Spleen (tissue), 11 donors: ENCODE results near the gene MICAL2. TPM values are rescaled to one million over a fixed set of nuclear protein-coding genes. Genes with fewer than 3 reads are reported as not detected.

Source experiments
- DNase-seq: peaks from one replicate; pipeline ENCODE4 v3.0.0-alpha.2; 2020
- H3K27ac ChIP-seq, 8 donors: fragments of 200-600 bp; sonication (generic) in 7 of 8; 1 replicate in 4 of 8; 2 replicates in 4 of 8; pipeline versions ENCODE4 v1.5.0 to v1.8.0; 2016 to 2021; ENCODE audit warnings: inconsistent platforms in 4 of 8, mild to moderate bottlenecking in 4 of 8, moderate library complexity in 1 of 8
- H3K27me3 ChIP-seq, 7 donors: fragments of 200-600 bp; sonication (generic) in 6 of 7; replicated peaks in 1 of 7; 1 replicate in 4 of 7; 2 replicates in 3 of 7; pipeline versions ENCODE4 v1.5.0 to v1.8.0; 2016 to 2021; ENCODE audit warnings: inconsistent platforms in 3 of 7, mild to moderate bottlenecking in 1 of 7
- H3K36me3 ChIP-seq, 6 donors: fragments of 200-600 bp; sonication (generic) in 5 of 6; 1 replicate in 4 of 6; 2 replicates in 2 of 6; pipeline versions ENCODE4 v1.5.0 to v1.8.0; 2016 to 2021; ENCODE audit warnings: inconsistent platforms in 2 of 6
- H3K4me1 ChIP-seq, 6 donors: fragments of 200-600 bp; sonication (generic) in 5 of 6; 1 replicate in 3 of 6; 2 replicates in 3 of 6; pipeline versions ENCODE4 v1.5.0 to v1.8.0; 2016 to 2021; ENCODE audit warnings: inconsistent platforms in 3 of 6
- H3K4me3 ChIP-seq, 8 donors: fragments of 200-600 bp; sonication (generic) in 7 of 8; 1 replicate in 4 of 8; 2 replicates in 4 of 8; pipeline versions ENCODE4 v1.5.0 to v1.8.0; 2016 to 2021; ENCODE audit warnings: inconsistent platforms in 4 of 8, mild to moderate bottlenecking in 4 of 8, moderate library complexity in 2 of 8
- H3K9me3 ChIP-seq, 8 donors: fragments of 200-600 bp; sonication (generic) in 7 of 8; 1 replicate in 4 of 8; 2 replicates in 4 of 8; pipeline versions ENCODE4 v1.5.0 to v1.8.0; 2016 to 2021; ENCODE audit warnings: inconsistent platforms in 4 of 8
- CTCF ChIP-seq, 11 experiments: fragments of 200-600 bp in 7 of 11; fragments of 450-650 bp in 4 of 11; sonication (generic) in 4 of 11; IDR thresholded peaks in 8 of 11; conservative IDR thresholded peaks in 3 of 11; 1 replicate in 7 of 11; 2 replicates in 4 of 11; pipeline versions ENCODE4 v1.4.0 to v1.8.0; 2016 to 2021; ENCODE audit warnings: antibody characterized with exemption in 11 of 11, inconsistent platforms in 4 of 11, mild to moderate bottlenecking in 1 of 11
- POLR2A ChIP-seq, 3 donors: fragments of 450-650 bp; IDR thresholded peaks; one replicate each; pipeline ENCODE4 v1.5.1; 2017; ENCODE audit warnings: antibody characterized with exemption in 3 of 3, mild to moderate bottlenecking in 1 of 3
- POLR2AphosphoS5 ChIP-seq, 3 donors: sonication (generic); formaldehyde crosslinking; IDR thresholded peaks; one replicate each; pipeline ENCODE4 v1.5.1; 2017; ENCODE audit warnings: antibody characterized with exemption in 3 of 3
- WGBS, 5 donors: extraction: QIAGEN DNeasy Blood & Tissue Kit in 3 of 5; methylation state at CpG; one replicate each; pipeline versions ENCODE4 v1.1.5 to v1.1.7; 2013 to 2018; 5-methylcytosine and 5-hydroxymethylcytosine counted together
- intact Hi-C: fragments of 100-400 bp; cut with DNase I; formaldehyde crosslinking; loops from one replicate; pipeline ENCODE4 v1.15.0; 2023; ENCODE audit warnings: low total_unique reads
- polyA plus RNA-seq, 3 donors: library from polyadenylated mRNA; stranded (reverse); fragments of 200-250 nt; gene quantifications; one replicate each; pipeline ENCODE4 v1.2.1, GENCODE V29; 2013
- total RNA-seq, 7 donors: library from RNA; depleted of rRNA in 3 of 7; stranded (reverse); fragments of >200 nt in 3 of 7; fragmentation: NEBNext Ultra II Directional in 4 of 7; extraction: Animal tissue kit (Norgen Biotek cat#: 25700) in 4 of 7; gene quantifications; one replicate each; pipeline versions ENCODE4 v1.1.0 to v1.2.1, GENCODE V29; 2016 to 2021
- donor health status: healthy with polysubstance abuse.
- donor health status: DM: no; HTN: no; CAD: no; lungs with moderate emphysema.
- donor health status: DM: no; HTN: no; CAD: no.
- donor health status: Bipolar disorder and iron deficiency.
- donor health status: healthy.
- donor health status: DM: no; HTN: no; CAD: no.
- donor health status: DM: yes; HTN: yes; CAD: no.

Gene MICAL2
- total and polyA plus RNA-seq, 10 donors: 1.9 to 50.8 (median 32.3) TPM

GRCh38 chr11:12188548-12189317 is 78.3 kb downstream of the MICAL2 start:
- H3K27ac ChIP-seq: no peak overlapping the region

DNA sequence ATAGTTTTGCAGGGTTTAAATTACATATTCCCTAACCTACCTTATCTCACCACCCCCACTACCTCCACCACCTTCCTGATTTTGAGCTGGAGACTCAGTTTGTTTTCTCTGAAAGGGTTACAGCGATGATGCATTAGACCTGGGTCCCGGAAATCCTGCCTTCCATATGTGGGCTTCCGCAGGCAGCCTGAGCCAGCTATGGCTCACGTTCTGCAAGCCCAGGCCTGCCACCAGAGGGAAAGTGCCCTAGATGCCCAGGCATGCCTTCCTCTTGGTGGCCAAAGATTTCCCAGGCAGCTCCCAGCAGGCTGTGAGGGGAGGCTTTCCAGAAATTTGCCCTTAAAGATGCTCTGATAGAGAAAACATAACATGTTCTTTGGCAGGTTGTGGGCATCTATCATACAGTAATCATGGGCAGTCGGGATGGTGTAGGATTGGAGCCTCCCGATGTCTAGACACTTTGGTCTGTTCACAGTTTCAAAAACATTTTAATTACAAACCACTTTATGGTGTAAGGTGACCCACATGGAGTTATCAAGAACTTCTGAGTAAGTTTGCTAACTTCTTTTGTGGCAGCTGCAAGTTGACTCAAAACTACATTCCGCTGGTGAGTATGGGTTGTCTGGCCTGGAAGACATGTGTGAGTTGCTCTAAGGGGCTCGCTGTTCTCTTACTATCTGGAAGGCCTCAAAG is 79.3 kb downstream of the MICAL2 start:
- Histone ChIP-seq H3K36me3 (no peaks in the 10 kb centered on the region), H3K27ac (no peak overlapping the region), H3K9me3 (no peaks in the 10 kb centered on the region), H3K27me3 (no peaks in the 10 kb centered on the region), H3K4me3 (no peak overlapping the region), H3K4me1 (peaks cover 0 to 17% (median 3%) of the 10 kb centered on the region in 6 donors)
- no peak for DNase-seq
- TF ChIP-seq CTCF (IDR thresholded peaks at IDR 0.05 in 8 of 11, conservative IDR thresholded peaks at IDR 0.05 in 3 of 11): no peak
- no peak for TF ChIP-seq POLR2AphosphoS5 (IDR thresholded peaks at IDR 0.05)
- TF ChIP-seq POLR2A (IDR thresholded peaks at IDR 0.05): no peak
- intact Hi-C loops: no loop called here
- 71 to 90% (median 79%) methylated on average over 8 of the region's 8 CpGs for WGBS, 5 donors

More at GRCh38 chr11:12188548-12189317, 78.3 kb downstream of the MICAL2 start:
- Histone ChIP-seq H3K27me3 (no peaks in the 10 kb centered on the region), H3K4me1 (peaks cover 0 to 17% (median 3%) of the 10 kb centered on the region in 6 donors), H3K36me3 (no peaks in the 10 kb centered on the region), H3K9me3 (no peaks in the 10 kb centered on the region), H3K4me3 (no peak overlapping the region)
- no peak for TF ChIP-seq POLR2A (IDR thresholded peaks at IDR 0.05)
- intact Hi-C loops: no loop called here
- DNase-seq: no peak
- WGBS, 5 donors: 79 to 87% (median 82%) methylated on average over 3 of the region's 3 CpGs

GRCh38 chr11:12190511-12190910 is 80.1 kb downstream of the MICAL2 start:
- TF ChIP-seq POLR2A (IDR thresholded peaks at IDR 0.05) (no peak), POLR2AphosphoS5 (IDR thresholded peaks at IDR 0.05) (no peak), CTCF (IDR thresholded peaks at IDR 0.05 in 8 of 11, conservative IDR thresholded peaks at IDR 0.05 in 3 of 11) (no peak)
- H3K9me3 ChIP-seq: no peaks in the 10 kb centered on the region
- H3K27ac ChIP-seq: no peak overlapping the region
- intact Hi-C loops: no loop called here
- no peak overlapping the region for H3K4me3 ChIP-seq
- peaks cover 0 to 16% (median 3%) of the 10 kb centered on the region in 6 donors for H3K4me1 ChIP-seq
- no peaks in the 10 kb centered on the region for H3K27me3 ChIP-seq
- no peaks in the 10 kb centered on the region for H3K36me3 ChIP-seq
- DNase-seq: no peak

DNA sequence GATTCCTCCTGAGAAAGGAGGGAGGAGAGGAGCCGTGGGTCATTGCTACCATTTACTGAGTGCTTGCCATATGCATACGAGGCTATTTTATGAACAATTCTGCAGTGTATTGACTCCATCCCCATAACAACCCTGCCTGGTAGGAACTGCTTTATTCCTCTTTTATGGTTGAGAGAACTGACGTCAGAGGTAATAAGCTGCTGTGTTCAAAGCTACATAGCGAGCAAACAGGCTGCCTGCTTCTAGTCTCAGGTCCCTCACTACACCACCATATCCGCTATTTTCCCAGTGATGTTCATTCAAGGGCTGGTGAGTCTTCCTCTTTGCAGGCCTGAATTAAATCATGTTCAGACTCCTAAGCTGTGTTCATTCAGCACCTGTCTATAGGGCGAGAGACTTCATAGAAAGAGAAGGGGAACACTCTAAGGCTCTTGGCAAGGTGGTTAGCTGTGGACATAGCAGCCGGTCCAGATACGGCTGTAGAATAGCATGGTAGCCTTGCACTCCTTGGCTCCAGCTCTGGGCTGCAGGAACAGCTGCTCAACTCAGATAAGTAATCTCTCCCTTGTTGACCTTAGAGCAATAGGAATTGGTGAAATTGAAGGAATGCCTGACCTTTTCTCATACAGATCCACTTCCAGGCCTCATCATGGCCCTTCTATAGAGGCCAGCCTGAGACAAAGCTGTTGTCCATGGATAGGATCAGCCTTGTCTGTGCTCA is 82.6 kb downstream of the MICAL2 start:
- DNase-seq: no peak
- Histone ChIP-seq H3K4me3 (no peak overlapping the region), H3K36me3 (no peaks in the 10 kb centered on the region), H3K4me1 (peaks cover 0 to 16% (median 2%) of the 10 kb centered on the region in 6 donors), H3K27ac (no peak overlapping the region), H3K27me3 (no peaks in the 10 kb centered on the region), H3K9me3 (no peaks in the 10 kb centered on the region)
- TF ChIP-seq POLR2A (IDR thresholded peaks at IDR 0.05) (no peak), POLR2AphosphoS5 (IDR thresholded peaks at IDR 0.05) (no peak), CTCF (IDR thresholded peaks at IDR 0.05 in 8 of 11, conservative IDR thresholded peaks at IDR 0.05 in 3 of 11) (no peak)
- WGBS, 5 donors: 88 to 94% (median 88%) methylated on average over 8 of the region's 8 CpGs
- intact Hi-C loops: no loop called here
